Cardiac ventricle fibroblast (primary cell): ENCODE measurements around the gene ZMAT5. TPM values are rescaled to one million over a fixed set of nuclear protein-coding genes. Genes with fewer than 3 reads are reported as not detected.

Experiments used
- total RNA-seq: library from RNA; depleted of rRNA; stranded (reverse); fragments of >200 nt; gene quantifications from 2 replicates; pipeline ENCODE4 v1.2.3, GENCODE V29; 2015

The ZMAT5 gene, protein sequence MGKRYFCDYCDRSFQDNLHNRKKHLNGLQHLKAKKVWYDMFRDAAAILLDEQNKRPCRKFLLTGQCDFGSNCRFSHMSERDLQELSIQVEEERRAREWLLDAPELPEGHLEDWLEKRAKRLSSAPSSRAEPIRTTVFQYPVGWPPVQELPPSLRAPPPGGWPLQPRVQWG
- 18.2 and 21.6 TPM in 2 replicates for total RNA-seq

DNA sequence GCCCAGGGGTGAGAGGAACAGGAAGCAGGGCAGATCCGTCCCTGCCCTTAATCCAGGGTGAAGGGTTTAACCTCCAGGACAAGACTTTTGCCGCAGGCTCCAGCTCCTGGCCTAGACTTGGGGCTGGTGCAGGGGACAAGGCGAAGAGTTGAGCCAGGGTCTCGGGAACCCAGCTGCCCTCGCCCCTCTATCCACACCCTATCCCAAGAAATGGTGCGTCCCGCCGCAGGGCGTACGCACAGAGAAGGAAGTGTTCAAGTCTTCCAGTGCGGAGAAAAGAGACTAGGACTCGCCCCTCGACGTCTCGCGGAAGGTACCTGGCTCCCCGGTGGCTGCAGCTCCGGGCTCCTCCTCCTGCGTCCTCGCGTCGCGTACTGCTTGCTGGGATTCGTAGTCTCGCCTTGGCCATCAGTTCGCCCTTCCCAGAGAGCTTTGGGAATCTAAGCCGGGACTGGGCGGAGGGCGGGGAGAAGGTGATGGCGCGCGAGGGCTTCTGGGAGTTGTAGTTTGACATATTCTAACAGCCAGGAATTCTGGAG, at the start of gene ZMAT5:
Gene ZMAT5 (minus strand): TSS at position 376 of the 539 bp plus-strand sequence. CDS start 18,463 bp downstream, outside the sequence.

GRCh38 chr22:29767171-29768051, 604 bp upstream of the ZMAT5 start, which contains the start of gene UQCR10:
TSS of gene UQCR10 (plus strand) at chr22:29767369. CDS start at chr22:29767399, 30 bp downstream.

GRCh38 chr22:29719899-29720645, 46.7 kb downstream of the ZMAT5 start, which contains the start of gene CABP7:
TSS of gene CABP7 (plus strand) at chr22:29720003. CDS start at chr22:29720425, 422 bp downstream.

Other genes starting within 250 kb of the ZMAT5 start
- 21.8 and 25.4 TPM in 2 replicates for gene THOC5, start 213.2 kb downstream of the ZMAT5 start, total RNA-seq
- gene NIPSNAP1, start 185.9 kb downstream of the ZMAT5 start, total RNA-seq, result 23.0 and 23.5 TPM in 2 replicates
- 32.4 and 34.7 TPM in 2 replicates for gene NF2, start 163.4 kb downstream of the ZMAT5 start, total RNA-seq
- gene CABP7, start 47.0 kb downstream of the ZMAT5 start, total RNA-seq, result not detected in 2 replicates
- 67.0 and 78.5 TPM in 2 replicates for gene UQCR10, start 362 bp upstream of the ZMAT5 start, total RNA-seq
- gene ASCC2, start 71.3 kb upstream of the ZMAT5 start, total RNA-seq, result 29.8 and 34.7 TPM in 2 replicates
- gene MTMR3, start 116.2 kb upstream of the ZMAT5 start, total RNA-seq, result 16.4 and 26.7 TPM in 2 replicates